HEK293 (cell line): ENCODE measurements around the gene UQCRFS1.

Experiments used
- INSM2 ChIP-seq: fragments of 450-650 bp; formaldehyde crosslinking; IDR thresholded peaks from 2 replicates; pipeline ENCODE4 v1.5.1; 2016; ENCODE audit warnings: missing biosample characterization, missing genetic modification characterization
- ZBTB21 ChIP-seq: fragments of 450-650 bp; formaldehyde crosslinking; IDR thresholded peaks from 2 replicates; pipeline ENCODE4 v1.5.1; 2017; ENCODE audit warnings: missing biosample characterization, missing genetic modification characterization
- ZNF184 ChIP-seq: fragments of 450-650 bp; IDR thresholded peaks from 2 replicates; pipeline ENCODE4 v1.5.1; 2018; ENCODE audit warnings: missing biosample characterization, mild to moderate bottlenecking, missing genetic modification characterization
- TF ChIP-seq, protein P1 (sequence below): fragments of 450-650 bp; formaldehyde crosslinking; IDR thresholded peaks from 2 replicates; pipeline ENCODE4 v1.5.1; 2016; ENCODE audit warnings: missing biosample characterization, missing genetic modification characterization

GRCh38 chr19:29201855-29202254 is 11.1 kb downstream of the UQCRFS1 start:
- TF ChIP-seq, protein P1, sequence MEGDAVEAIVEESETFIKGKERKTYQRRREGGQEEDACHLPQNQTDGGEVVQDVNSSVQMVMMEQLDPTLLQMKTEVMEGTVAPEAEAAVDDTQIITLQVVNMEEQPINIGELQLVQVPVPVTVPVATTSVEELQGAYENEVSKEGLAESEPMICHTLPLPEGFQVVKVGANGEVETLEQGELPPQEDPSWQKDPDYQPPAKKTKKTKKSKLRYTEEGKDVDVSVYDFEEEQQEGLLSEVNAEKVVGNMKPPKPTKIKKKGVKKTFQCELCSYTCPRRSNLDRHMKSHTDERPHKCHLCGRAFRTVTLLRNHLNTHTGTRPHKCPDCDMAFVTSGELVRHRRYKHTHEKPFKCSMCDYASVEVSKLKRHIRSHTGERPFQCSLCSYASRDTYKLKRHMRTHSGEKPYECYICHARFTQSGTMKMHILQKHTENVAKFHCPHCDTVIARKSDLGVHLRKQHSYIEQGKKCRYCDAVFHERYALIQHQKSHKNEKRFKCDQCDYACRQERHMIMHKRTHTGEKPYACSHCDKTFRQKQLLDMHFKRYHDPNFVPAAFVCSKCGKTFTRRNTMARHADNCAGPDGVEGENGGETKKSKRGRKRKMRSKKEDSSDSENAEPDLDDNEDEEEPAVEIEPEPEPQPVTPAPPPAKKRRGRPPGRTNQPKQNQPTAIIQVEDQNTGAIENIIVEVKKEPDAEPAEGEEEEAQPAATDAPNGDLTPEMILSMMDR (tag by site-specific recombination) = peak; percentile 12; the same call in 1 of the 2 replicates
- no peak for TF ChIP-seq ZBTB21 (tag by site-specific recombination)
- no peak for TF ChIP-seq INSM2 (tag by site-specific recombination)
- TF ChIP-seq ZNF184 (tag by site-specific recombination) = no peak
